GM21717 (cell line): Measurements from ENCODE around the gene TARBP2.

Experiments used
- ATAC-seq: cut with Tn5 transposase; IDR thresholded peaks from one replicate; pipeline ENCODE4 v1.9.1; 2021; ENCODE audit warnings: mild to moderate bottlenecking, moderate library complexity; ENCODE audit not compliant: unreplicated experiment

TARBP2 gene

GRCh38 chr12:53493610-53494391 is 7.3 kb upstream of the TARBP2 start:
- no peak for ATAC-seq

- ATAC-seq: no peak
Measured at GRCh38 chr12:53495903-53496751, 5.0 kb upstream of the TARBP2 start.

DNA sequence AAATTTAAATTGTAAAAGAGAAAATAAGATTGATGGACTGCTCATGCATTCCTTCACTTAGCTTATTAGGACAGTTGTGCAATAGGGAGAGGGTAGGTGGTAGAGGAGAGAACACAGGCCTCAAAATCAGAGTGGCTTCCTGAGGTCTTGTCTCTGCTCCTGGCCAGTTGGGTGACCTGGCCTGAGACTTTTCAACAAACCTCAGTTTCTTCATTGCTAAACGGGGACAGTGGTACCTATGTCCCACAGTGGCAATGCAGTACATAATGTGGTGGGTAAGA is 4.4 kb upstream of the TARBP2 start:
- no peak for ATAC-seq

GRCh38 chr12:53497461-53497860 is 3.6 kb upstream of the TARBP2 start:
- ATAC-seq: no peak

GRCh38 chr12:53498235-53498630 is 2.9 kb upstream of the TARBP2 start:
- ATAC-seq: no peak

GRCh38 chr12:53499266-53500141 is 1.6 kb upstream of the TARBP2 start, which contains the start of gene MAP3K12:
Gene MAP3K12, minus strand, starts transcription at chr12:53499458. Its CDS starts 12,067 bp downstream, at chr12:53487391.
- no peak for ATAC-seq

DNA sequence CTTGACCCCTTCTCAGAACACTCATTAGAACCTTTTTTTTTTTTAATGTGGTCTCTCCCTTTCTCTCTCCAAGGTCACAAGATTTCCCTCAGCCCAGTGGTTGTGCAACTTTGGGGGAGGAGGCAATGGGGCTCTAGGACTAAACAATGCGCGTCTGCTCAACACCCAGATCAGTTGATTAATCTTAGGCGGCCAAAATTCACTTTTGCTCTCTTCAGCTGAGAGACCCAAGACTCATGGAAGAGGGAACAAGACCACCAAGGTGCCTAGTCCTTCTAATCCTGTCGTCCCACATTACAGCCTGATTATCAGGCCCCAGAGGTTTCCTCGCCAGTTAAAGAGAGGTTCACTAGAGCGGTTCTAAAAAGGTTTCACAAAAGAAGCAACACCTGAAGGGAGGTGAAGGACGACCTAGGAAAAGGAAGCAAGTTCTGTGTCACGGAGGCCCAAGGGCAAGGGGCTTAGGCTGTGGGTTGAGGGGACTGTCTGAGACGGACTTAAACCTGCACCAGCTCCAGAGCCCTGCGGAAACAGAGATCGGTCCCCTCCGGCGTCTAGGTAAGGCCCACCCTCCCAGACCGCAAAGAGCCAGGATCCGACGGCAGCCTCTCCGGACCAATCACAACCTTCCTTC is 824 bp upstream of the TARBP2 start:
- peak; percentile 54 for ATAC-seq

DNA sequence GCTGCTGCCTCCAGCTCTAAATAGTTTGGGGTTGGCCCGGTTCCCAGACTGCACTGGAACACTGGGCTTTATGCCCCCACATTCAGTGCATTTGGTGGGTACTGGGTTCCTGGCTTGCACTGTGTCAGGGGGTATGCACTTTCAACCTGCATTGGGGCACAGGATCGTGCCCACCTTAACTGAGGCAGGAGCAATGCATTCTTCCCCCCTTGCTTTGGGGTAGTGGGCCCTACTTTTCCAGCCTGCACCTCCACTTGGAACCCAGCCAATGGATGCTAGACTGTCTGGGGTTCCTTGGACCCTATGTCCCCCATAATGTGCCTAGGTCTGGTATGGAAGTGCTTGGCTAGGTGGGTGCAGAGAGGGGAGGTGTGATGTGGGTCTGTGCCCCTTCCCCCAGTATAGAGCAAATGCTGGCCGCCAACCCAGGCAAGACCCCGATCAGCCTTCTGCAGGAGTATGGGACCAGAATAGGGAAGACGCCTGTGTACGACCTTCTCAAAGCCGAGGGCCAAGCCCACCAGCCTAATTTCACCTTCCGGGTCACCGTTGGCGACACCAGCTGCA is 615 bp downstream of the TARBP2 start:
- ATAC-seq: no peak

- ATAC-seq: no peak
Measured at GRCh38 chr12:53502331-53502730, 1.2 kb downstream of the TARBP2 start.

GRCh38 chr12:53502983-53503728 is 2.1 kb downstream of the TARBP2 start:
- no peak for ATAC-seq

DNA sequence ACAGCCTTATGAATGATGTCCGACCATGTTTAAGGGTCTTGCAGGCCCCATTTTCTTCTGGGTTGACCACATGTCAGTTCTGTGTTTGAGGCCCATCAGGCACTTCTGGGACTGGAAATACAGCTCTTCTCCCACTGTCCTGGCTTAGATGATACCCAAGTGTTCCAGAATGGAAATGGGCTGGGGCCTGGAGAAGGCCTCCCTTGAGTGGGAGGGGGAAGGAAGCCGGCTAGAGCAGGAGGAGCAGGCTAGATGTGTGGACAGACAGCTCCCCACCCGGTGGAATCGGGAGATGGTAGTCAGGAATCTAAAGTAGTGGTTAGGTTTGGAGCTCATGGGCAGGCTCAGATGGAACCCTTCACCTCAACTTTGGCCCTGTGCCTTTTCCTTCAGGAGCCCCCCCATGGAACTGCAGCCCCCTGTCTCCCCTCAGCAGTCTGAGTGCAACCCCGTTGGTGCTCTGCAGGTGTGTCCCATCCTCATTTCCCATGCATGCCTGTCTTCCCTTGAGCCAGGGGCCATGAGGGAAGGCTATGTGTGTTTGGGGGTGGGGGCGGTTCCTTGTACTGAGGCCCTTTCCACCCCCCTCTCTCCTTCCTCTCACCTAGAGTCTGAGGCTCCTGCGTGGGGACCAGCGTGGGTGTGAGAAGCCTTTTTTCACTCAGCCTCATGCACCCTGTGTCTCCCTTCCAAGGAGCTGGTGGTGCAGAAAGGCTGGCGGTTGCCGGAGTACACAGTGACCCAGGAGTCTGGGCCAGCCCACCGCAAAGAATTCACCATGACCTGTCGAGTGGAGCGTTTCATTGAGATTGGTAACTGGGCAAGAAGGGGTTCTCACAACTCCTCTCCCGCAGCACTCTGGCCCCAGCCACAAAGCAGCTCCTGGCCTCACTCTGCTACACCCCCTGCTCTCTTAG is 3.2 kb downstream of the TARBP2 start:
- ATAC-seq: no peak

DNA sequence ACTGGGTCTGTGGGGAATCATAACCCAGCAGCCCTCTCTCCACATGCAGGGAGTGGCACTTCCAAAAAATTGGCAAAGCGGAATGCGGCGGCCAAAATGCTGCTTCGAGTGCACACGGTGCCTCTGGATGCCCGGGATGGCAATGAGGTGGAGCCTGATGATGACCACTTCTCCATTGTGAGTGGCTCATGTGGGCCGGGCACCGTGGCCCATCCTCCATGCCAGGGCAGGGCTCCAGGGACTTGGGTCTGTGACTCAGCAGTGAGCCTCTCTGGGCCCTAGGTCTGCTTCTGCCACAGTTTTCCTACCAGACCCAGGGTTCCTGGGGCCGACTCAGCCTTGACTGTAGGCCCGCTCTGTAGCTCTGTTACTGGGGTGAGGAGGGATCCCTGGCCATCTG is 4.0 kb downstream of the TARBP2 start:
- ATAC-seq: no peak

- no peak for ATAC-seq
Measured at GRCh38 chr12:53505555-53506449, 4.7 kb downstream of the TARBP2 start.

- ATAC-seq: no peak
Measured at GRCh38 chr12:53506450-53506785, 5.3 kb downstream of the TARBP2 start.

DNA sequence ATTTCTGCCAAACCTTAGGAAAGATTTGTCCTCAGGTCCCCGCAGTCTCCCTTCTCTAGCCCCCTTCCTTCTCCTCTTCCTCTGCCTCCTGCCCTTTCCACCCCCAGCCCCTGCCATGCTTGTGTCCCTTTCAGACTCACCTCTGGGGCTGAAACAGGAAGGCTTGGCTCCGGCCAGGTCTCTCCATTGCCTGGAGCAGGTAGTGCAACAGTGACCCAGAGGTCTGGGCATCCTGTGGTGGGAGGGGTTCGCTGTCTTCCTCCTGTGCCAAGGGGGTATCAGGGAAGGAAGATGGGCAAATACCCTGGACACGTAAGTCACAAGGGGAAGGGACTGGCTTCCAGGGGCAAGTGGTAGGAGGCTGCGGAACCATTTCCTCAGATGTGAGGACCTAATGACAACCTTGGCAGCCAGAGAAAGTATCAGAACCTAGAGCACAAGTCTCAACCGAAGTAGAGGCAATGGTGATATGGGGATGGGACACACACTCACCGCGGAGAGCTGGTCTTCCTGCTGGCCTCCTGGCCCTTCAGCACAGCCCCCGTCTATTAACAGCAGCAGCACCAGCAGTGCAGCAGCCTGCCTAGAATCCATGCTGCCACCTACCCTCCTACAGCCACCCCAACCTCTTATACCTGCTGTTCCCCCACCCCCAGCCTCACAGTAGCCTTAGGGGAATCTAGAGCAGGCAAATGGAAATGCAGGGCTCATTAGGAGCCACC is 6.0 kb downstream of the TARBP2 start, which contains the start of gene NPFF:
Gene NPFF, minus strand, starts transcription at position 604 of the 722 bp plus-strand sequence. Its CDS starts 10 bp downstream, at position 594.
- ATAC-seq: no peak

DNA sequence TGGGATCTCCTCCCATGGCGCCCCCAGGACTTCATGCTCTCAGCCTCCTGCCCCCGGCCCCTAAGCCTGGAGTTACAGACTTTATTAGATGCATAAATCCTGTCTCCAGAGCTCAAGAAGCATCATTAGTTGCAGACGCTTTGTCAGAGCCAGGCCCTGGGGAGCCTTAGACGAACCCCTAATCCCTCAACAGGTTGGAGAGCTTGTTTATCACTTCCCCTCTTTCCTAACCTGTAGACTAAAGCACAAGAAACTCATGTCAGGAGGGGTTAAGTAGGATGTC is 6.5 kb downstream of the TARBP2 start:
- no peak for ATAC-seq

DNA sequence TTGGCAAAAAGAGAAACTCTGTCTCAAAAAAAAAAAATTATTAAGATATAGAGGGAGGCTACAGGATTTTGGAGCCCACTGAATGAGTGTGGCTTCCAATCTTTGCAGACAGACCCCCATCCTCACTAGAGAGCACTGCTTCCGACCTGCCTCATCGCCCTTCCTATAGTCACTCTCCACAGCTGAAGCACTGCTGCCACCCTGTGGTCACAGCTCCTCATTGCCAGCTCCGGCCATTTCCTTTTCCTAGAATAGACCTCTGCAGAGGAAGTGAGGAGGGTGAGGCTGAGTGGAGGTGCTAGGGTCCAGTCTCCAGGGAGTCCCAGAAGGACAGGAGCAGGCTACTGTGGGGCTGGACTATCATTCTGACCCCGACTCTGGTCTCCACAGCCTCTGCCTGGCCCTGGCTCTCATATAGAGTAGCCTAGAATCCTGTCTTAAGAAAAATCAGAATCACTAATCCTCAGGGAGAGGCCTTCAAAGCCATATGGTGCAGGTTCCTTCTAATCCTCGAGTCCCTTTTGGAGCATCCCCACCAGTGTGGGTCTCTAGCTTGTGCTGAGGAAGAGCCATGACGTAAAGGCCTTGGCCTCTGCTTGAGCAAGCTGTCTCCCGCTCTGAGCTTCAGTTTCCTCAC is 7.6 kb downstream of the TARBP2 start:
- peak; percentile 62 for ATAC-seq
